GM12878 (cell line): ENCODE data around the gene BAZ1B. TPM values are rescaled to one million over a fixed set of nuclear protein-coding genes. Genes with fewer than 3 reads are reported as not detected.
"Not testable (repeated sequence)": the region's sequence is repeated elsewhere in the genome, so short reads cannot be mapped to it uniquely, and the experiment has no call there.

Experiments
- ATAC-seq: fragments of 200-7000 bp; cut with Tn5 transposase; 3 replicates; pipeline ENCODE4 v1.9.1; 2020; ENCODE audit warnings: mild to moderate bottlenecking, moderate library complexity
- BruUV-seq: library from RNA; stranded (reverse); fragments of 400-500 nt; replicated peaks from 2 replicates; lab custom pipeline; 2021; lab: Mats Ljungman, UMichigan
- CTCF ChIA-PET: fragments of 300-600 bp; sonication (Branson Sonifier 250); formaldehyde crosslinking; extraction: SDS; loops from one replicate; lab custom pipeline; 2021; ENCODE audit warnings: inconsistent platforms; lab: Yijun Ruan, JAX
- POLR2A ChIA-PET: fragments of 350-600 bp; formaldehyde crosslinking; extraction: SDS; loops from one replicate; lab custom pipeline; 2021; ENCODE audit warnings: inconsistent platforms; lab: Charles Lee
- RAD21 ChIA-PET: fragments of 300-600 bp; sonication (Branson Sonifier 250); formaldehyde crosslinking; loops from one replicate; lab custom pipeline; 2023; ENCODE audit warnings: antibody characterized with exemption; ENCODE audit not compliant: unreplicated experiment; lab: Charles Lee
- SMC1A ChIA-PET: fragments of 300-600 bp; sonication (Branson Sonifier 250); formaldehyde crosslinking; loops from one replicate; lab custom pipeline; 2023; ENCODE audit not compliant: unreplicated experiment, uncharacterized antibody; lab: Charles Lee
- DNase-seq: peaks from one replicate; pipeline ENCODE4 v3.0.0-alpha.2; 2011; ENCODE audit warnings: low read depth, low spot score
- FAIRE-seq: peaks from 3 replicates; lab custom pipeline; 2011; peaks lifted over from hg19 to GRCh38; lab: Jason Lieb, UNC
- H2AFZ ChIP-seq: 2 replicates; pipeline ENCODE4 v1.6.0; 2011; ENCODE audit warnings: low read depth, low read length, control low read depth; ENCODE audit not compliant: control insufficient read depth
- H3K27ac ChIP-seq: 2 replicates; pipeline ENCODE4 v1.5.1; 2011; ENCODE audit warnings: control low read depth; ENCODE audit not compliant: control insufficient read depth, insufficient read depth
- H3K27me3 ChIP-seq, 2 experiments: replicated peaks in 1 of 2; 2 replicates each; pipeline versions ENCODE4 v1.6.0 to v1.6.1; 2011; ENCODE audit warnings: low read length in 1 of 2; ENCODE audit not compliant: control insufficient read depth in 2 of 2, insufficient read depth in 2 of 2
- H3K36me3 ChIP-seq, 2 experiments: 2 replicates each; pipeline ENCODE4 v1.5.1; 2011; ENCODE audit warnings: low read length in 1 of 2; ENCODE audit not compliant: control insufficient read depth in 2 of 2, insufficient read depth in 2 of 2
- H3K4me1 ChIP-seq: 2 replicates; pipeline ENCODE4 v1.6.1; 2011; ENCODE audit warnings: mild to moderate bottlenecking, low read length, moderate library complexity, mixed read lengths; ENCODE audit not compliant: control insufficient read depth, insufficient read depth
- H3K4me2 ChIP-seq: 2 replicates; pipeline ENCODE4 v1.6.0; 2011; ENCODE audit warnings: control low read depth; ENCODE audit not compliant: control insufficient read depth, insufficient read depth
- H3K4me3 ChIP-seq: fragments of 200-600 bp; sonication (generic); 2 replicates; pipeline ENCODE4 v1.5.1; 2016
- H3K79me2 ChIP-seq: 2 replicates; pipeline ENCODE4 v1.6.0; 2011; ENCODE audit warnings: low read length; ENCODE audit not compliant: control insufficient read depth, insufficient read depth
- H3K9ac ChIP-seq: 2 replicates; pipeline ENCODE4 v1.8.0; 2011; ENCODE audit warnings: low read length, control low read depth, mixed read lengths; ENCODE audit not compliant: control insufficient read depth, insufficient read depth
- H3K9me3 ChIP-seq: replicated peaks from 3 replicates; pipeline ENCODE4 v1.5.1; 2011; ENCODE audit warnings: mild to moderate bottlenecking, low read length; ENCODE audit not compliant: control insufficient read depth, insufficient read depth
- H4K20me1 ChIP-seq: 2 replicates; pipeline ENCODE4 v1.6.0; 2011; ENCODE audit not compliant: control insufficient read depth, insufficient read depth
- ATF7 ChIP-seq: fragments of 450-650 bp; IDR thresholded peaks from 2 replicates; pipeline ENCODE4 v1.6.1; 2016; ENCODE audit warnings: low read depth, mild to moderate bottlenecking
- HDGF ChIP-seq: fragments of 450-650 bp; IDR thresholded peaks from 2 replicates; pipeline ENCODE4 v1.6.1; 2016; ENCODE audit warnings: antibody characterized with exemption
- IKZF1 ChIP-seq: fragments of 450-650 bp; conservative IDR thresholded peaks from 2 replicates; pipeline ENCODE4 v1.6.1; 2017; ENCODE audit warnings: antibody characterized with exemption, mild to moderate bottlenecking
- NRF1 ChIP-seq: conservative IDR thresholded peaks from 2 replicates; pipeline ENCODE4 v1.6.1; 2011; ENCODE audit warnings: mild to moderate bottlenecking, low read depth, low read length, improper control_type of control experiment
- RBBP5 ChIP-seq: fragments of 200-600 bp; sonication (generic); conservative IDR thresholded peaks from 2 replicates; pipeline ENCODE4 v1.6.1; 2016
- RFX5 ChIP-seq: IDR thresholded peaks from 2 replicates; pipeline ENCODE4 v1.6.1; 2011; ENCODE audit warnings: low read depth, low read length, improper control_type of control experiment
- WGBS: methylation state at CpG from one replicate; pipeline ENCODE4 v1.1.6; 2016; ENCODE audit warnings: low lambda C conversion rate; ENCODE audit not compliant: insufficient replicate concordance, insufficient coverage; ENCODE audit errors: missing lambda C conversion rate; 5-methylcytosine and 5-hydroxymethylcytosine counted together
- in situ Hi-C: fragments of 300-500 bp; cut with MboI; formaldehyde crosslinking; loops from 9 replicates; pipeline ENCODE4 v1.14.3; 2018; ENCODE audit warnings: mixed read lengths
- intact Hi-C: fragments of 100-400 bp; cut with micrococcal nuclease; formaldehyde crosslinking; loops from one replicate; pipeline ENCODE4 v1.14.2; 2022; ENCODE audit not compliant: unreplicated experiment
- polyA plus RNA-seq, 11 experiments: library from polyadenylated mRNA; depleted of rRNA in 4 of 11; unstranded in 6 of 11; stranded (reverse) in 5 of 11; fragments of >200 nt; fragmentation: Nextera tagmentation in 4 of 11; fragmentation: Illumina TruSeq in 1 of 11; extraction: Ambion mirVana in 4 of 11; extraction: Trizol in 1 of 11; gene quantifications; 1 replicate in 1 of 11; 2 replicates in 10 of 11; pipeline versions ENCODE4 v1.2.1 to v1.2.3, GENCODE V29; 2011 to 2016; ENCODE audit warnings: inconsistent platforms in 2 of 11, missing spikeins in 2 of 11, low read depth in 1 of 11
- total RNA-seq, 4 experiments: library from RNA; depleted of rRNA in 3 of 4; stranded (reverse); fragments of >200 nt in 3 of 4; fragmentation: Illumina TruSeq in 1 of 4; extraction: Trizol in 1 of 4; gene quantifications; 2 replicates each; pipeline versions ENCODE4 v1.2.1 to v1.2.3, GENCODE V29; 2013 to 2021
- TF ChIP-seq, protein P1 (sequence below): fragments of 450-650 bp; formaldehyde crosslinking; IDR thresholded peaks from 2 replicates; pipeline ENCODE4 v1.4.0; 2020; ENCODE audit warnings: mild to moderate bottlenecking, moderate library complexity
- TF ChIP-seq, protein P2 (sequence below): IDR thresholded peaks from 2 replicates; pipeline ENCODE4 v1.6.1; 2012; ENCODE audit warnings: low read depth, low read length, improper control_type of control experiment

The BAZ1B gene
- total and polyA plus RNA-seq, 10 of the 15 experiments (the other 5 are each of a cell fraction or from before 2014, with no cell fraction given) = 14.0 to 77.4 (median 36.2) TPM

DNA sequence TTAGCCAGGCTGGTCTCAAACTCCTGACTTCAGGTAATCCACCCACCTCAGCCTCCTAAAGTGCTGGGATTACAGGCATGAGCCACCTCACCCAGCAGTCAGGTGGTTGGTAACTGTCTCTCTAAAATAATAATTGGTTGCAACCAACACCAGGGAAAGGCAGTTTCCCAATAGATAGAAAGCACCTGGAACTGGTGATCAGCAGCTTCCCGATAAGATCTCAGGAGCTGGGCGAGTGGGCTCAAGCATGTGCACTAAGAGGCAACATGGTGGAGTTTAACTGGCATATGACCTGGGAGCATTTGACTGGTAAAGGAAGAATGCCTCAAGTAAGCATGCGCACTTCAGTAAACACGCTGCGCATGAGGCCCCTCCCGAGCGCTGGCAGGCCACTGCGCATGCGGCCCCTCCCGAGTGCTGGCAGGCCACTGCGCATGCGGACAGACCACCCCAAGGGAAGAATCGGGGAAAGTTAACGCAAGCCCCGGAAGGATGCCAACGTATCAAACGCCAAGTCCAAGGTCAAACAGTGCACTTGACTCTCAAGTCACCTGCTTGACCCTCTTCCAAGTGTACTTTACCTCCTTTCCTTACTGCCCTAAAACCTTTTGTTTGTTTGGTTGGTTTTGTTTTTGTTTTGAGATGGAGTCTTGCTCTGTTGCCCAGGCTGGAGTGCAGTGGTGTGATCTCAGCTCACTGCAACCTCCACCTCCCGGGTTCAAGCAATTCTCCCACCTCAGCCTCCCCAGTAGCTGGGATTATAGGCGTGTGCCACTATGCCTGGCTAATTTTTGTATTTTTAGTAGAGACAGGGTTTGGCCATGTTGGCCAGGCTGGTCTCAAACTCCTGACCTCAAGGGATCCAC is 122.7 kb downstream of the BAZ1B start:
- SMC1A ChIA-PET, RAD21 ChIA-PET, H3K27ac ChIP-seq, H3K4me3 ChIP-seq, POLR2A ChIA-PET, H4K20me1 ChIP-seq, H3K79me2 ChIP-seq, H3K36me3 ChIP-seq, CTCF ChIA-PET, H3K4me1 ChIP-seq, in situ Hi-C loops, H3K9me3 ChIP-seq, H3K4me2 ChIP-seq, intact Hi-C loops, H3K9ac ChIP-seq, BruUV-seq, FAIRE-seq, H3K27me3 ChIP-seq: not testable (repeated sequence)
- 73% methylated on average over 19 of the region's 19 CpGs for WGBS
- TF ChIP-seq NRF1 = peak; percentile 53
- TF ChIP-seq IKZF1 = peak; percentile 74
- DNase-seq (peak; percentile 39), ATAC-seq (peak; percentile 89)
- peak overlapping the region; percentile 86 for H2AFZ ChIP-seq

DNA sequence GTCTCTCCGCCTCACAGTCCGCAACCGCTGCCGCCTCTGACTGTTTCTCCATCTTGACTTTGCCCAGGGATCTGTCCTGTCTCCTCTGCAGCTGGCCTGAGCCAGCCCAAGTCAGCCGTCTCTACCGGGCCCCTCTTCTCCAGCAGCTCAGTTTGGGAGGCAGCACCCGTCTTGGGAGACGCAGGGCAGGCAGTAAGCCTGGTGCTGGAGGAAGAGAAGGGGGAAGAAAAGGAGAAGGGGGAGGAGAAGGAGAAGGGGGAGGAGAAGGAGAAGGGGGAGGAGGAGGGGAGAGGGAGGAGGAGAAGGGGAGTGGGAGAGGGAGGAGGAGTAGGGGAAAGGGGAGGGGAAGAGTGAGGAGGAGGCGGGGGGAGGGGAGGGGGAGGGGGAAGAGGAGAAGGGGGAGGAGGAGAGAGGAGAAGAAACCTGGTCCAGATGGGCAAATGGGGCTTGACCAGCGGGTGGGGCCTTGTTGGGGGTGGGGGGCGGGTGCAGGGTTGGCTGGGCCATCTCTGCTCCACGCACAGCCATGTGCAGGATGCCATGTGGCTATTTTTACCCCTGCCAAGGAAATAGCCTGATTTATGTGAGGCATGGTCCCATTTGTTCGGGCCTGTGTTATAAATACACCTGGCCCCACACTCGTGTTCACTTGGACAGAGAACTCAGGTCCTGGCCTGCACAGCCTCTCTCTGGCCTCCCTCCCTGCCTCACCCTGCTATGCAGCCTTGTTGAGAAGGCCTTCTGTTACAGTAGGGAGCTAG is 124.4 kb downstream of the BAZ1B start:
- intact Hi-C loops = no loop called here
- TF ChIP-seq, protein P1, sequence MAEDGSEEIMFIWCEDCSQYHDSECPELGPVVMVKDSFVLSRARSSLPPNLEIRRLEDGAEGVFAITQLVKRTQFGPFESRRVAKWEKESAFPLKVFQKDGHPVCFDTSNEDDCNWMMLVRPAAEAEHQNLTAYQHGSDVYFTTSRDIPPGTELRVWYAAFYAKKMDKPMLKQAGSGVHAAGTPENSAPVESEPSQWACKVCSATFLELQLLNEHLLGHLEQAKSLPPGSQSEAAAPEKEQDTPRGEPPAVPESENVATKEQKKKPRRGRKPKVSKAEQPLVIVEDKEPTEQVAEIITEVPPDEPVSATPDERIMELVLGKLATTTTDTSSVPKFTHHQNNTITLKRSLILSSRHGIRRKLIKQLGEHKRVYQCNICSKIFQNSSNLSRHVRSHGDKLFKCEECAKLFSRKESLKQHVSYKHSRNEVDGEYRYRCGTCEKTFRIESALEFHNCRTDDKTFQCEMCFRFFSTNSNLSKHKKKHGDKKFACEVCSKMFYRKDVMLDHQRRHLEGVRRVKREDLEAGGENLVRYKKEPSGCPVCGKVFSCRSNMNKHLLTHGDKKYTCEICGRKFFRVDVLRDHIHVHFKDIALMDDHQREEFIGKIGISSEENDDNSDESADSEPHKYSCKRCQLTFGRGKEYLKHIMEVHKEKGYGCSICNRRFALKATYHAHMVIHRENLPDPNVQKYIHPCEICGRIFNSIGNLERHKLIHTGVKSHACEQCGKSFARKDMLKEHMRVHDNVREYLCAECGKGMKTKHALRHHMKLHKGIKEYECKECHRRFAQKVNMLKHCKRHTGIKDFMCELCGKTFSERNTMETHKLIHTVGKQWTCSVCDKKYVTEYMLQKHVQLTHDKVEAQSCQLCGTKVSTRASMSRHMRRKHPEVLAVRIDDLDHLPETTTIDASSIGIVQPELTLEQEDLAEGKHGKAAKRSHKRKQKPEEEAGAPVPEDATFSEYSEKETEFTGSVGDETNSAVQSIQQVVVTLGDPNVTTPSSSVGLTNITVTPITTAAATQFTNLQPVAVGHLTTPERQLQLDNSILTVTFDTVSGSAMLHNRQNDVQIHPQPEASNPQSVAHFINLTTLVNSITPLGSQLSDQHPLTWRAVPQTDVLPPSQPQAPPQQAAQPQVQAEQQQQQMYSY (CRISPR knock-in tag) = no peak
- TF ChIP-seq HDGF (no peak), RBBP5 (no peak), ATF7 (no peak), RFX5 (no peak)
- TF ChIP-seq, protein P2, sequence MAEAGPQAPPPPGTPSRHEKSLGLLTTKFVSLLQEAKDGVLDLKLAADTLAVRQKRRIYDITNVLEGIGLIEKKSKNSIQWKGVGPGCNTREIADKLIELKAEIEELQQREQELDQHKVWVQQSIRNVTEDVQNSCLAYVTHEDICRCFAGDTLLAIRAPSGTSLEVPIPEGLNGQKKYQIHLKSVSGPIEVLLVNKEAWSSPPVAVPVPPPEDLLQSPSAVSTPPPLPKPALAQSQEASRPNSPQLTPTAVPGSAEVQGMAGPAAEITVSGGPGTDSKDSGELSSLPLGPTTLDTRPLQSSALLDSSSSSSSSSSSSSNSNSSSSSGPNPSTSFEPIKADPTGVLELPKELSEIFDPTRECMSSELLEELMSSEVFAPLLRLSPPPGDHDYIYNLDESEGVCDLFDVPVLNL = no peak
- Histone ChIP-seq H3K36me3 (no peaks in the 10 kb centered on the region), H3K4me3 (no peak overlapping the region), H3K9ac (no peak overlapping the region), H3K4me1 (no peaks in the 10 kb centered on the region), H4K20me1 (no peaks in the 10 kb centered on the region), H3K27me3 (no peaks in the 10 kb centered on the region), H3K27ac (no peak overlapping the region), H3K9me3 (no peaks in the 10 kb centered on the region), H3K79me2 (no peaks in the 10 kb centered on the region), H2AFZ (no peak overlapping the region), H3K4me2 (no peak overlapping the region)
- ChIA-PET SMC1A (no interaction called here), CTCF (no interaction called here), RAD21 (no interaction called here), POLR2A (no interaction called here)
- in situ Hi-C loops = no loop called here
- ATAC-seq (no peak), FAIRE-seq (no peak), DNase-seq (no peak)
- BruUV-seq = no TSS peak
- 27% methylated on average over 13 of the region's 14 CpGs for WGBS
